Lung (tissue), 12 donors: ENCODE data around the gene FXYD5. TPM values are rescaled to one million over a fixed set of nuclear protein-coding genes. Genes with fewer than 3 reads are reported as not detected.

Source experiments
- ATAC-seq: fragments of 200-7000 bp; cut with Tn5 transposase; one replicate; pipeline ENCODE4 v1.9.1; 2020; ENCODE audit warnings: moderate number of reproducible peaks; ENCODE audit not compliant: insufficient read depth, low FRiP score
- DNase-seq, 3 donors: peaks; one replicate each; pipeline ENCODE4 v3.0.0-alpha.2; 2013 to 2017
- H3K27ac ChIP-seq, 2 donors: one replicate each; pipeline ENCODE4 v1.5.1; 2013; ENCODE audit warnings: mild to moderate bottlenecking in 2 of 2, moderate library complexity in 2 of 2, control low read depth in 1 of 2, inconsistent platforms in 1 of 2, low read depth in 1 of 2, low read length in 1 of 2
- H3K27me3 ChIP-seq, 3 donors: one replicate each; pipeline ENCODE4 v1.5.1; 2013; ENCODE audit warnings: low read length in 2 of 3; ENCODE audit not compliant: control insufficient read depth in 3 of 3, insufficient read depth in 3 of 3
- H3K36me3 ChIP-seq, 4 donors: one replicate each; pipeline ENCODE4 v1.5.1; 2013; ENCODE audit warnings: low read length in 4 of 4, mild to moderate bottlenecking in 1 of 4, moderate library complexity in 1 of 4; ENCODE audit not compliant: control insufficient read depth in 4 of 4, insufficient read depth in 4 of 4
- H3K4me1 ChIP-seq, 5 donors: one replicate each; pipeline ENCODE4 v1.5.1; 2013; ENCODE audit warnings: low read length in 5 of 5, mild to moderate bottlenecking in 2 of 5, moderate library complexity in 1 of 5; ENCODE audit not compliant: control insufficient read depth in 5 of 5, insufficient read depth in 5 of 5
- H3K4me3 ChIP-seq: one replicate; pipeline ENCODE4 v1.5.1; 2013; ENCODE audit warnings: mild to moderate bottlenecking, control low read depth, moderate library complexity
- H3K9ac ChIP-seq, 2 donors: one replicate each; pipeline ENCODE4 v1.5.1; 2013; ENCODE audit warnings: low read length in 2 of 2, control low read depth in 1 of 2; ENCODE audit not compliant: insufficient read depth in 1 of 2
- H3K9me3 ChIP-seq, 4 donors: one replicate each; pipeline ENCODE4 v1.5.1; 2013; ENCODE audit warnings: low read length in 3 of 4, mild to moderate bottlenecking in 1 of 4, moderate library complexity in 1 of 4; ENCODE audit not compliant: control insufficient read depth in 4 of 4, insufficient read depth in 3 of 4
- WGBS, 2 donors: extraction: QIAGEN DNeasy Blood & Tissue Kit; methylation state at CpG; one replicate each; pipeline ENCODE4 v1.1.7; 2013; 5-methylcytosine and 5-hydroxymethylcytosine counted together
- polyA plus RNA-seq, 2 donors: library from polyadenylated mRNA; stranded (reverse); fragments of 200-250 nt; gene quantifications; one replicate each; pipeline ENCODE4 v1.2.1, GENCODE V29; 2013
- total RNA-seq, 2 donors: library from RNA; depleted of rRNA in 1 of 2; stranded (reverse); fragments of >200 nt in 1 of 2; gene quantifications; one replicate each; pipeline ENCODE4 v1.2.1, GENCODE V29; 2014 to 2021
- TF ChIP-seq, protein P1 (sequence below): IDR thresholded peaks from 2 replicates; pipeline ENCODE4 v1.5.1; 2012; ENCODE audit warnings: mild to moderate bottlenecking; ENCODE audit errors: control extremely low read depth, extremely low read depth
- donor health status: control.
- donor health status: control.
- donor health status: Bipolar disorder and iron deficiency.
- donor health status: healthy.
- donor health status: DM: yes; HTN: yes; CAD: no.

FXYD5 gene
- total and polyA plus RNA-seq, 4 donors: 9.9 to 203 (median 138) TPM

DNA sequence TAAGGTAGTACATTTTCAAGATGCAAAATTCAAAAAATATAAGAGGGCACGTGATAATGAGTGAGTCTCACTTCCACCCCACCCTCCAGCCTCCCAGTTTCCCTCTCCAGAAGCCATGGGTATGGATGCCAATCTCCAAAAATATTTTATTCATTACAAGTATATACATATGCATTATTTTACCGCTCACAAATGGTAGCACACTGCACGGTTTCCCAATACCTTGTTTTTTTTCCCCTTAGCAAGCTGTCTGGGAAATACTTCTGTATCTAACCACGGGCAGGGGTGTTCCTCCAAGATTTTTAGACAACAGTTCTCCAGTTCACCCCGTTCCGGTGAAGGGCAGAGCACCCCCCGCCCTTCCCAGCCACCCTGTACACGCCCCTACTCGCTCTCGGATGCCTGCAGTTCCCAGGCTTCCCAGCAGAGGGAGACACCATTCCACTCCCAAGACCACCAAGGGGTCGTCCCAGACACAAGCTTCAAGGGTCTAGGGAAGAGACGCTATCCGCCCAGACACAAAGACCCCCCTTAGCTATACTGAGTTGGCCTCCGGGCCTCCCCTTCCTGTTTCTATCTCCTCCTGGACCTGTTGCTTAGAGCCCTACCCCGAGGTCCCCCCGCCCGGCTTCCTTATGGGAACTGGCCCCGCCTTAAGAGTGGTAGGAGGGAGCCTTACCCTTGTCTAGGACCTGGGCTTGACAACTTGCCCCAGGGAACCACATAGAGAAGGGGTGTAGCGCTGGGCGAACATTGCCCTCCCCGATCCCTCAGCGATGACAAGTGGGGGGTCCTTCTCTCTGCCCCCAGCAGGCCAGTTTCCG is 40.0 kb upstream of the FXYD5 start:
- Histone ChIP-seq H3K9ac (peak overlapping the region; percentile 24 to 39), H3K4me3 (no peak overlapping the region), H3K27me3 (no peaks in the 10 kb centered on the region), H3K27ac (peak overlapping the region in 1 of 2 donors; percentile 63), H3K36me3 (no peaks in the 10 kb centered on the region), H3K4me1 (peaks cover 0 to 13% (median 3%) of the 10 kb centered on the region in 5 donors), H3K9me3 (no peaks in the 10 kb centered on the region)
- ATAC-seq (peak; percentile 61), DNase-seq (peak; percentile 85 to 88 (median 86))
- TF ChIP-seq, protein P1, sequence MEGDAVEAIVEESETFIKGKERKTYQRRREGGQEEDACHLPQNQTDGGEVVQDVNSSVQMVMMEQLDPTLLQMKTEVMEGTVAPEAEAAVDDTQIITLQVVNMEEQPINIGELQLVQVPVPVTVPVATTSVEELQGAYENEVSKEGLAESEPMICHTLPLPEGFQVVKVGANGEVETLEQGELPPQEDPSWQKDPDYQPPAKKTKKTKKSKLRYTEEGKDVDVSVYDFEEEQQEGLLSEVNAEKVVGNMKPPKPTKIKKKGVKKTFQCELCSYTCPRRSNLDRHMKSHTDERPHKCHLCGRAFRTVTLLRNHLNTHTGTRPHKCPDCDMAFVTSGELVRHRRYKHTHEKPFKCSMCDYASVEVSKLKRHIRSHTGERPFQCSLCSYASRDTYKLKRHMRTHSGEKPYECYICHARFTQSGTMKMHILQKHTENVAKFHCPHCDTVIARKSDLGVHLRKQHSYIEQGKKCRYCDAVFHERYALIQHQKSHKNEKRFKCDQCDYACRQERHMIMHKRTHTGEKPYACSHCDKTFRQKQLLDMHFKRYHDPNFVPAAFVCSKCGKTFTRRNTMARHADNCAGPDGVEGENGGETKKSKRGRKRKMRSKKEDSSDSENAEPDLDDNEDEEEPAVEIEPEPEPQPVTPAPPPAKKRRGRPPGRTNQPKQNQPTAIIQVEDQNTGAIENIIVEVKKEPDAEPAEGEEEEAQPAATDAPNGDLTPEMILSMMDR: peak; percentile 74
- WGBS, 2 donors: 7 to 9% methylated on average over 23 of the region's 23 CpGs

DNA sequence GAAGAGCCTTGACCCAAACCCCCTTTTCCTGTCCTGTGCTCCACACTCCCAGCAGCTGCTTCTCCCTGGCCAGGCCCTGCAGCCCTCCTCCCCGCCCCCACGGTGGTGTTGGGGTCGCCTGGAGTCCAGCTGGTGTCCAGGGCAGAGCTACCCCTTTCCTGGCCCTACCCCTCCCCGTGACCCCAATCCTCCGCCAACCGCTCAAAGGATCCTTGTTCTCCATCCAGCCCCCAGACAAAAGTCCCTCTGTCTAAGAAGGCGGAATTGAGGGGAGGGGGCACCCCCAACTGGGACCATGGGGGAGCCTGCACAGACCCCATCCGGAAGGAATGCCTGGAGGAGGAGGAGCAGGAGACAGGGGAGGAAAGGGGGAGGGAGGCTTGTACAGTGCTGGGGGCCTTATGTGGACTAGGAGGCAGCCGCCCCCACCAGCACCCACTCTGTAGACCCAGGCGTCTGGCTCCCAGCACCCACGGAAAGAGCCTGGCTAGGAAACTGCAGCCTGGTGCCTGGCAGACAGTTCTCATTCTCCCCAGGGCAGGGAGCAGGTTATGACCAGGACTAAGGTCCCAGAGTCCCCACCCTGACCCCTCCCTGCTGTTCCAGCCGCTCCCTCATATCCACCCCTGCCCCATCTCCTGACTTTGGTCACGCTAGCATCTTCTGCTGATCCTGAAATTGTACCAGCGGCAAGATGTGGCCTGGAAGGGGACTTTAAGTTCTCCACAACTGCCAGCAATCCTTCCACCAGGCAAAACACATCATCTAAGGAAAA is 39.2 kb upstream of the FXYD5 start, which contains the start of gene FXYD3:
FXYD3 (plus strand) TSS at position 647 of the 775 bp plus-strand sequence. CDS start 3,554 bp downstream, outside the sequence.
- Histone ChIP-seq H3K4me1 (peaks cover 0 to 13% (median 2%) of the 10 kb centered on the region in 5 donors), H3K27me3 (no peaks in the 10 kb centered on the region), H3K9ac (peak within 1 kb of the TSS; percentile 24 to 39), H3K9me3 (no peaks in the 10 kb centered on the region), H3K36me3 (no peaks in the 10 kb centered on the region), H3K27ac (peak within 1 kb of the TSS in 1 of 2 donors; percentile 65), H3K4me3 (peak within 1 kb of the TSS; percentile 6)
- 62 to 71% methylated on average over 14 of the region's 14 CpGs for WGBS, 2 donors
- DNase-seq (peak; percentile 25 to 47 (median 34)), ATAC-seq (no peak)
- TF ChIP-seq, protein P1: no peak

DNA sequence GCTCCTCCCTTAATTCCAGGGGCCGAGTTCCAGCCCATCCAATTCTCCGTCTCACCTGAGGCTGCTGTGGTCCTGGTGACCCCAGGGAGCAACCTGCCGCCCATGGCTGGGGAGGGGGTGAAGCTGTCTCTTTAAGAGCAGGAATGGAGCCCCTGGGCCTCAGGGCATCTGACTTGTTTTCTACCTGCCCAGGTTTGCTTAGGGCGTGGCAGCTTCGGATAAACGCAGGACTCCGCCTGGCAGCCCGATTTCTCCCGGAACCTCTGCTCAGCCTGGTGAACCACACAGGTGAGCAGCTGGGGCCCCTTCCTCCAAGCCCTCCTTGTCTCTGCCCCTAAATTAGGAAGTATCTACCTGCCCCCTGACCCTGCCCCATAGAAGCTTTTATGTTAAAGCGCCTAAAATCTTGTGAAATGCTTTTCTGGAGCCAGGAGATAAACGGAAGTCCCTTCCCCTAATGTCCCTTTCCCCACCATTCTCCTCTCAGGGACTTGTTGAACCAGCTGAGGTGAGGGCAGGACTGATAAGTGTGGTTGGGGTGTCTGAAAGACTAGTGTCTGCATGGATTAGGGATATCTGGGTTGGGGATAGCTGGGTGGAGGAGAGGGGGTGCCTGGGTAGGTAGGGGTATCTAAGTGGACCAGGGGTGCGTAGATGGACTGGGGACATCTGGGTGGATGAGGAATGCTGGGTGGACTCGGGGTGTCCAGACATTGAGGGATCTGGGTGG is 38.3 kb upstream of the FXYD5 start:
- no peak for DNase-seq
- H3K9ac ChIP-seq: no peak overlapping the region
- H3K27ac ChIP-seq: peak overlapping the region in 1 of 2 donors; percentile 65

More for the DNA sequence above, 38.3 kb upstream of the FXYD5 start:
- H3K9me3 ChIP-seq: no peaks in the 10 kb centered on the region
- ATAC-seq: no peak
- H3K4me1 ChIP-seq: peaks cover 0 to 13% (median 0%) of the 10 kb centered on the region in 5 donors
- no peaks in the 10 kb centered on the region for H3K36me3 ChIP-seq
- peak overlapping the region; percentile 6 for H3K4me3 ChIP-seq
- 70 to 85% methylated on average over 13 of the region's 13 CpGs for WGBS, 2 donors
- H3K27me3 ChIP-seq: no peaks in the 10 kb centered on the region
- TF ChIP-seq, protein P1: no peak
